ENCODE data around the gene KDM4E. TPM values are rescaled to one million over a fixed set of nuclear protein-coding genes. Genes with fewer than 3 reads are reported as not detected.

KDM4E gene
- not detected for total RNA-seq

- no peak within 1 kb of the TSS for H3K27ac ChIP-seq
- no peak within 1 kb of the TSS for H3K4me3 ChIP-seq
- no peak for DNase-seq
- H3K4me1 ChIP-seq = no peaks in the 10 kb centered on the region
- H3K36me3 ChIP-seq = no peaks in the 10 kb centered on the region
- H3K27me3 ChIP-seq = no peaks in the 10 kb centered on the region
- no peaks in the 10 kb centered on the region for H3K9me3 ChIP-seq
- TF ChIP-seq CTCF (IDR thresholded peaks at IDR 0.05) (no peak), POLR2A (IDR thresholded peaks at IDR 0.05) (no peak)
Measured at GRCh38 chr11:95024958-95025357, at the start of gene KDM4E. TSS of gene KDM4E (plus strand) at chr11:95025258. CDS start at chr11:95025558, 300 bp downstream.

DNA sequence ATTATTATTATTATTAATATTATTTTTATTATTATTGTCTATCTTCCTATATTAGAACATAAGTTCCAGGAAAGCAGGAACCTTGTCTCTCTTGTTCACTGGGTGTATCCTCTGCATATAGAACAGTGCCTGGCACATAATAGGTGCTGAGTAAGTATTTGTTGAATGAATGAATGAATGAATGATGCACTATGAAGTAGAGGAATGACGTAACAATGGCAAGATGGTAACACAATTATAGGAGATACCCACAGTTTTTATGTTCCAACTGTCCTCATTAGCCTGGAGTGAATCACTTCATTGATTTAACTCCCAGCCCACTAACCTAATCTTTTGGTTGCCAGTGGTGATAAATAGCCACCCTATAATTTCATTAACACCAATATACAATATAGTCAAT is 49.5 kb upstream of the KDM4E start:
- peaks cover 0 to 15% (median 0%) of the 10 kb centered on the region in 4 donors for H3K4me1 ChIP-seq
- no peak overlapping the region for H3K27ac ChIP-seq
- no peaks in the 10 kb centered on the region for H3K9me3 ChIP-seq
- H3K36me3 ChIP-seq = peaks cover 0 to 12% (median 0%) of the 10 kb centered on the region in 3 donors
- TF ChIP-seq POLR2A (IDR thresholded peaks at IDR 0.05) = no peak
- TF ChIP-seq CTCF (IDR thresholded peaks at IDR 0.05) = no peak
- DNase-seq = no peak
- no peaks in the 10 kb centered on the region for H3K27me3 ChIP-seq
- no peak overlapping the region for H3K4me3 ChIP-seq

- Histone ChIP-seq H3K4me1 (no peaks in the 10 kb centered on the region), H3K4me3 (no peak overlapping the region), H3K9me3 (no peaks in the 10 kb centered on the region), H3K27me3 (no peaks in the 10 kb centered on the region), H3K27ac (no peak overlapping the region), H3K36me3 (no peaks in the 10 kb centered on the region)
- TF ChIP-seq CTCF (IDR thresholded peaks at IDR 0.05) (no peak), POLR2A (IDR thresholded peaks at IDR 0.05) (no peak)
- DNase-seq = no peak
Measured at GRCh38 chr11:94987378-94987777, 37.7 kb upstream of the KDM4E start.

DNA sequence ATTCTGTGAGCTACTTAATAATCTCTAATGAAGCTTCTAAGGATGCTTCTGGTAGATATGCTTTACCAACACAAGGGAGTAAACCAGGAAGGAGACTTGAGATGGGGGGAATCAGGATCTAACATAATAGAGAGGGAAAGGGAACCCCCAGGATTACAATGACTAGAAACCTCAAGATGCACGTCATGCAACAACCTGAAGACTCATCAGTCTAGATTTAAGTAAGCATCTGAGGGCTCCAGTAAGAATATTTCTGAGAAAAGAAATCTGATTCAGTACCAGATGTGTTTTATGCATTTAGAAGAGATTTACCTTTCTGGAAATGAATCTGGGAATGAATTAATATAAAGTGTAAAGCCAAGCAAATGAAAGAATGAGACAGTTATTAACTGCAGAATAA is 36.3 kb upstream of the KDM4E start:
- H3K4me1 ChIP-seq = no peaks in the 10 kb centered on the region
- TF ChIP-seq POLR2A (IDR thresholded peaks at IDR 0.05) (no peak), CTCF (IDR thresholded peaks at IDR 0.05) (no peak)
- H3K36me3 ChIP-seq = no peaks in the 10 kb centered on the region
- H3K9me3 ChIP-seq = no peaks in the 10 kb centered on the region
- no peak overlapping the region for H3K4me3 ChIP-seq
- no peaks in the 10 kb centered on the region for H3K27me3 ChIP-seq
- no peak overlapping the region for H3K27ac ChIP-seq
- no peak for DNase-seq

GRCh38 chr11:94993400-94993943 is 31.6 kb upstream of the KDM4E start:
- Histone ChIP-seq H3K36me3 (no peaks in the 10 kb centered on the region), H3K27me3 (no peaks in the 10 kb centered on the region), H3K4me3 (no peak overlapping the region), H3K9me3 (no peaks in the 10 kb centered on the region), H3K27ac (no peak overlapping the region), H3K4me1 (no peaks in the 10 kb centered on the region)
- no peak for DNase-seq
- TF ChIP-seq POLR2A (IDR thresholded peaks at IDR 0.05) = no peak
- no peak for TF ChIP-seq CTCF (IDR thresholded peaks at IDR 0.05)

GRCh38 chr11:94997437-94997836 is 27.6 kb upstream of the KDM4E start:
- Histone ChIP-seq H3K9me3 (no peaks in the 10 kb centered on the region), H3K36me3 (no peaks in the 10 kb centered on the region), H3K27ac (no peak overlapping the region), H3K4me1 (no peaks in the 10 kb centered on the region), H3K4me3 (no peak overlapping the region), H3K27me3 (no peaks in the 10 kb centered on the region)
- peak in 2 of 6 experiments; percentile 10 to 14 for TF ChIP-seq CTCF (IDR thresholded peaks at IDR 0.05)
- no peak for TF ChIP-seq POLR2A (IDR thresholded peaks at IDR 0.05)
- no peak for DNase-seq
